NCI-H1417 treated with DMSO at 0.1 percent for 48 hours (cell line): ENCODE results near the gene ANAPC10.
"Not testable (repeated sequence)": the region's sequence is repeated elsewhere in the genome, so short reads cannot be mapped to it uniquely, and the experiment has no call there.

Source experiments
- DNase-seq: peaks from one replicate; lab custom pipeline; 2025; lab: John Stamatoyannopoulos, UW

The ANAPC10 gene

GRCh38 chr4:145097821-145098674 lies at the start of gene ANAPC10, which contains the start of gene ABCE1:
TSS of gene ANAPC10 (minus strand) at chr4:145098196. CDS start at chr4:145096099, 2,097 bp downstream.
TSS of gene ABCE1 (plus strand) at chr4:145098311. CDS start at chr4:145104413, 6,102 bp downstream.
- peak; percentile 82 for DNase-seq

DNA sequence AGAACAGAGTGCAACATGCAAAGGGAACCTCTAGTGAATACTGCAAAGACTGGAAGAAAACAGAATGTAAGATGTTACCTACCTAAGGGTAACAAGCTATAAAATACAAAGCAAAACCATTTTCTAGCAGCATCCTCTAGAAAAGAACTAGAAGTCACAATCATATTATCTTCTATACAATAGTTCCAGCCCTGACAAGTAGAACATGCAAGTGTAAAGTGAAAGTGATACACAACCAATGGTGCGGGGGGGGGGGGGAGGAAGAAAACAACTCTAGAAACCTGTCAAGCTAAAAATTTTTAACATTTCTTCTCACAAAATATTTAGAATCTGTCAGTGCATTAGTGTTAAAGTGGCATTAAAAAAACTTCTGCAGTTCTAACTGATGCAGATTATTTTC lies 38.2 kb upstream of the ANAPC10 start:
- not testable (repeated sequence) for DNase-seq

DNA sequence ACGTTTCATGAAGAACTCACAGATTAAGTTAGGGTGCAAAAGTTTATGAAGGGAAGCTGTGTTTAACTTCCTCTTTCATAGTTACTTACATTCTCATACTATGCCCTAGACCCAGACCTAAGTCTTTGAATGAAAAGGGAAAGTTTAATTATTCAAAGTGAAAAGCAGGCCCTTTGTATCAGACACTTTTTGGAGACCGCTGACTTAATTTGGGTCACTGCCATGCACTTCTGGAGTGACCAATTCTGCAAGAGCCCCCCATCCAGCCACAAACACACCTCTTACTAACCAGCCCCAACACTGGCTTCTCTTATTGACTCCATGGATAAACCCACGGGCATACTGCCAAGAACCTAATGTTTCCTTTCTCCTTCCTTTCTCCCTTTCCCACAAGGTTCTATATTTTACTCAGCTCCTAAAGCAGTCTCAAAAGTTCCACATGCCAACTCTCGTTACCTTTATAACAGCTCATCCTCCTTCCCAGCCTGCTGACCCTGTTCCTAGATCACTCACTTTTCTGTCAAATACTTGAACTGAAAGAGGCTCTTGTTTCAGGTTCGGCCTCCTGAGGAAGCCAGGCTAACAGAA lies 34.6 kb upstream of the ANAPC10 start:
- DNase-seq: no peak

DNA sequence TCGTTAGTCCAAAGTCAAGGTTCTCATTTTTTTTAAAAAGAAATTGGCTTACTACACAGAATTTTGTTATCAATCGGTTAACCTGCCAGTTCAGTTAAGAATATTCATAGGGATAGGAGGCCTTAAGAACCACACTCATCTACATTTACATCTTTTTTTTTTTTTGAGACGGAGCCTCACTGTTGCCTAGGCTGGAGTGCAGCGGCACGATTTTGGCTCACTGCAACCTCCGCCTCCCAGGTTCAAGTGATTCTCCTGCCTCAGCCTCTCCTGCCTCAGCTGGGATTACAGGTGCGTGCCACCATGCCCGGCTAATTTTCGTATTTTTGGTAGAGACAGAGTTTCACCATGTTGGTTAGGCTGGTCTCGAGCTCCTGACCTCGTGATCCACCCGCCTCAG lies 33.9 kb upstream of the ANAPC10 start:
- no peak for DNase-seq

GRCh38 chr4:145130788-145131399 lies 32.9 kb upstream of the ANAPC10 start:
- no peak for DNase-seq

DNA sequence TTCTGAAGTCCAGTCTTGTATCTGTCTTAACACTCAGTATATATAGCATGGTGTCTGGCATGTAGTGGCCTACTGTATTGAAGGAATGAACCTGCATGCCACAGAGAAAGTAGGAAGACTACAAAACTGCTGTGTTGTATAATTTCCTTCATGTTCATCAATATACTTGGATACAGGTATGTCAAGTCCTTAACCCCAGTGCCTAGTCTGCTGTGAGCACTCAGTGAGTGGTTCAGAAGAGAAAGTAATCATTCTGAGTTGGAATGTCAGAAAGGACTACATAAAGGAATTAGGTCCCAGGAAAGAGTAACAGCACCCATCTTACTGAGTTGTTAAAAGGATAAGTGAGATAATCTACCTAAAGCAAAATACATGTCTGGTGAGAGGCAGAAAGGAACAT lies 32.1 kb upstream of the ANAPC10 start:
- no peak for DNase-seq

DNA sequence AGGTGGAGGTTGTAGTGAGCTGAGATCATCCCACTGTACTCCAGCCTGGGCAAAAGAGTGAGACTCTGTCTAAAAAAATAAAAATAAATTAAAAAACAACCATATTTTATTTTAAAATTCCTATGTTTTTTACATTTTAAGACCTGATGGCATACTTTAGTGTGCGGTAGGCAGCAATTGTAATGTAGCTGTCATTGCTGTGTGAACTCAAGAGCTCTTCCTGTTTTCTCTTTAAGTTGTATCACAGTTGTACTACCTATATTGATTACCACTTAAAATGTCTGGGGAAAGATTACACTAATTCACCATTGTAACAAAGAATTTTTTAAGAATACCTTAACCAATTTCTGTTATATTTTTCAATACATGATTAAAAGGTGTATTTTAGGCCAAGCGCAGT lies 27.4 kb upstream of the ANAPC10 start:
- no peak for DNase-seq

DNA sequence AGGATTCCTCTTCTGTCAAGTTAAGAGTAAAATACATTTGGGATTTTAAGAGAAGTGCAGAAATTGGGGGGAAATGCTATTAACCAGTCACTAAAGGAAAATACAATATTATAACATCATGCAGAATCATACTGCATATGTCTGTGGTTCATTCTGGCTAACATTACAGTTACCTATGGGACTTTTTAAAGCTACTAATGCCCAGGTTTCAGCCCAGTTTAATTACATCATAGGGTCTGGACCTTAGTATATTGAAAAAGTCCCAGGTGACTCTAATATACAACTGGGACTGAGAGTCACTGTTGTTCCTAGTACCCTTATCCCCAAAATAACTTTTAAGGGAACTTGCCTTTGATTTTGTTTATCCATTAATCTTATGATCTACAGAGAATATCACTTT lies 10.1 kb upstream of the ANAPC10 start:
- DNase-seq: no peak

- DNase-seq: no peak
Observed at GRCh38 chr4:145107126-145107525, 9.1 kb upstream of the ANAPC10 start.

- no peak for DNase-seq
Observed at GRCh38 chr4:145103496-145103895, 5.5 kb upstream of the ANAPC10 start.

- no peak for DNase-seq
Observed at GRCh38 chr4:145102619-145103018, 4.6 kb upstream of the ANAPC10 start.

- no peak for DNase-seq
Observed at GRCh38 chr4:145101091-145101490, 3.1 kb upstream of the ANAPC10 start.

- DNase-seq: no peak
Observed at GRCh38 chr4:145099653-145100052, 1.7 kb upstream of the ANAPC10 start.

- no peak for DNase-seq
Observed at GRCh38 chr4:145098675-145099037, 660 bp upstream of the ANAPC10 start.

DNA sequence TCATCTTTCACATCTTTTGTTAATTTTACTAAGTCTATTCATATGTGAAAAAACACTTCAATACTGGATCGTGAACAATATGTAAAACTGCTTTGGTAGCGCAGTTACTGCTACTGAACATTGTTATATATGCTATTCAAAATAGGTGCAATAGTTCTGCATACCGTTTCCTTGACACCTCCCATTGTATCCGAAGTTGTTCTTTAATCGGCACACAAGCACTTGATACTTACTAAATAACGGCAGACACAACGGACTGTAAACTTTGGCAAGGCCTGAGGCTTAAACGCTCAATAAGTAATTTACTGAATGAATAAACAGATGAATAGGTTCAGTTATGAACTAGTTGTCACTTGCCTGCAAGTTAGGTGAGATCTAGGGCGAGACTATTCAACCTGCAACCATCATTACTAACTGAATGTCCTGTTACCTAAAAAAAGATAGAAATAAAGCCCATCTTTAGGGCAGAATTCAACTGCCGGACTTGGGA lies 620 bp downstream of the ANAPC10 start:
- no peak for DNase-seq

- no peak for DNase-seq
Observed at GRCh38 chr4:145093638-145094037, 4.4 kb downstream of the ANAPC10 start.

GRCh38 chr4:145090380-145090779 lies 7.6 kb downstream of the ANAPC10 start:
- DNase-seq: no peak

DNA sequence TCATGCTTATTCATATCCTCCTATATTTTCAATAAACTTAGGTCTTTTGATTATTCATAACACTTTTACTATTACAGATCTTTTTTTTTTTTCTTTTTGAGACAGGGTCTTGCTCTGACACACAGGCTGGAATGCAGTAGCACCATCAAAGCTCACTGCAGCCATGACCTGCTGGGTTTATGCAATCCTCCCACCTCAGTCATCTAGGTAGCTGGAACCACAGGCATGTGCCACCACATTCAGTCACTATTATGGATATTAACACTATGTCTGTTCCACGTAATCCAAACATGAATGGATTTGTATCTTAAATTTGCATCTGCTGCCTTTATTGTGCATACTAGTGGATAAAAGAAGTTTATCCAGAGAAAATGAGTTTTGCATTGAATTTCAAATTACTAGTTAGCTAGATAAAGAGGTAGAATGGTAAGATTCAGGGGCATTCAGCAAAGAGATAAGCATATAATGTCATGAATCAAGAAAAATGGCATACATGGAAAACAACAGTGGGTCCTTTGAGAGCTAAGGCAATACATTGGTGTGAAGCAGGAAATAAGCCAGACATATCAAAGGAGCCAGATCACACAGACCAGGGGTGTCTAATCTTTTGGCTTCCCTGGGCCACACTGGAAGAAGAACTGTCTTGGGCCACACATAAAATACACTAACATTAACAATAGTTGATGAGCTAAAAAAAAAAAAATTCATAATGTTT lies 13.9 kb downstream of the ANAPC10 start:
- DNase-seq: no peak

- no peak for DNase-seq
Observed at GRCh38 chr4:145081756-145082155, 16.2 kb downstream of the ANAPC10 start.

GRCh38 chr4:145076469-145076855 lies 21.5 kb downstream of the ANAPC10 start:
- DNase-seq: no peak

GRCh38 chr4:145075742-145076468 lies 22.1 kb downstream of the ANAPC10 start:
- no peak for DNase-seq

DNA sequence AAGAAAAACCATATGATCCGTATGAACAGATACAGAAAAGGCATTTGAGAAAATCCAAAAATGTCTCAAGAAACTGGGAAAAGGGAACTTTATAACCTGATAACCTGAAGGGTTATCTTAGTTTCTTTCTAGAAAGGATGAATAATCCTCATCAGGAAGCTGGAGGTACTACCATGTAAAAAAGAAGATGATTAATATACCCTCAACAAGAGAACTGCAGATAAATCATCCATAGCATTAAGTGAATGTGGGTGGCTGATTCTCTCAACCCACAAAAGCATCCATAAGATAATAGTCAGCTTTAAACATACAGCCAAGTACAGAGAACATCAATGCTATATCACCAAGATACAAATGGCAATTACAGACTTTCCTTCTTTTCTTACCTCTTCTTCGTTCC lies 26.4 kb downstream of the ANAPC10 start:
- DNase-seq: no peak
